ENCODE results near the gene EXOC3. TPM values are rescaled to one million over a fixed set of nuclear protein-coding genes. Genes with fewer than 3 reads are reported as not detected.
A peak's percentile ranks its signal among the peaks of the same experiment; 100 is the strongest.
"Not testable (repeated sequence)": the region's sequence is repeated elsewhere in the genome, so short reads cannot be mapped to it uniquely, and the experiment has no call there.

The EXOC3 gene
- total RNA-seq, 1 donor from 2014 or later: 59.5 TPM

- no peak for TF ChIP-seq CTCF (IDR thresholded peaks at IDR 0.05)
- Histone ChIP-seq H3K4me1 (peaks cover 20% of the 10 kb centered on the region), H3K36me3 (no peaks in the 10 kb centered on the region), H3K4me3 (no peak overlapping the region), H3K27me3 (no peaks in the 10 kb centered on the region), H3K9me3 (no peaks in the 10 kb centered on the region), H3K27ac (no peak overlapping the region)
- intact Hi-C loops (cut with DNase I): no loop called here
- ATAC-seq (no peak), DNase-seq (peak; percentile 57)
Measured at GRCh38 chr5:401146-402034, 41.6 kb upstream of the EXOC3 start.

- peaks cover 20% of the 10 kb centered on the region for H3K4me1 ChIP-seq
- ATAC-seq: not testable (repeated sequence)
Measured at GRCh38 chr5:402219-402614, 40.8 kb upstream of the EXOC3 start.

GRCh38 chr5:402615-403359 lies 40.2 kb upstream of the EXOC3 start:
- ATAC-seq: no peak
- no peak overlapping the region for H3K27ac ChIP-seq
- intact Hi-C loops (cut with DNase I): no loop called here
- no peaks in the 10 kb centered on the region for H3K27me3 ChIP-seq
- TF ChIP-seq CTCF (IDR thresholded peaks at IDR 0.05): no peak
- no peaks in the 10 kb centered on the region for H3K36me3 ChIP-seq
- H3K4me1 ChIP-seq: peaks cover 20% of the 10 kb centered on the region
- H3K9me3 ChIP-seq: no peaks in the 10 kb centered on the region
- DNase-seq: peak; percentile 45
- H3K4me3 ChIP-seq: no peak overlapping the region

More at GRCh38 chr5:402219-402614, 40.8 kb upstream of the EXOC3 start:
- DNase-seq; intact Hi-C loops (cut with DNase I); H3K27me3 ChIP-seq; H3K27ac ChIP-seq; H3K9me3 ChIP-seq; H3K36me3 ChIP-seq; H3K4me3 ChIP-seq: not testable (repeated sequence)

- peaks cover 16% of the 10 kb centered on the region for H3K4me1 ChIP-seq
- no peaks in the 10 kb centered on the region for H3K9me3 ChIP-seq
- intact Hi-C loops (cut with DNase I): no loop called here
- peak; percentile 32 for DNase-seq
- no peak overlapping the region for H3K4me3 ChIP-seq
- no peak overlapping the region for H3K27ac ChIP-seq
- H3K27me3 ChIP-seq: no peaks in the 10 kb centered on the region
- H3K36me3 ChIP-seq: no peaks in the 10 kb centered on the region
- no peak for TF ChIP-seq CTCF (IDR thresholded peaks at IDR 0.05)
- ATAC-seq: no peak
Measured at GRCh38 chr5:403995-404394, 39.0 kb upstream of the EXOC3 start.

GRCh38 chr5:404666-405241 lies 38.2 kb upstream of the EXOC3 start:
- Histone ChIP-seq H3K4me3 (no peak overlapping the region), H3K27ac (no peak overlapping the region), H3K9me3 (no peaks in the 10 kb centered on the region), H3K4me1 (peaks cover 8% of the 10 kb centered on the region), H3K36me3 (no peaks in the 10 kb centered on the region), H3K27me3 (no peaks in the 10 kb centered on the region)
- ATAC-seq (no peak), DNase-seq (peak; percentile 27)
- no peak for TF ChIP-seq CTCF (IDR thresholded peaks at IDR 0.05)
- intact Hi-C loops (cut with DNase I): no loop called here

- intact Hi-C loops (cut with DNase I): no loop called here
- no peaks in the 10 kb centered on the region for H3K36me3 ChIP-seq
- H3K27me3 ChIP-seq: no peaks in the 10 kb centered on the region
- no peak overlapping the region for H3K4me3 ChIP-seq
- TF ChIP-seq CTCF (IDR thresholded peaks at IDR 0.05): no peak
- peak; percentile 46 for DNase-seq
- no peak overlapping the region for H3K27ac ChIP-seq
- H3K9me3 ChIP-seq: no peaks in the 10 kb centered on the region
- ATAC-seq: no peak
- peaks cover 2% of the 10 kb centered on the region for H3K4me1 ChIP-seq
Measured at GRCh38 chr5:405421-405820, 37.6 kb upstream of the EXOC3 start.

Data from upper lobe of right lung (tissue), 1 donor.